ENCODE measurements around the gene OR2L5. TPM values are rescaled to one million over a fixed set of nuclear protein-coding genes. Genes with fewer than 3 reads are reported as not detected.

OR2L5 gene
- not detected for total RNA-seq

- Histone ChIP-seq H3K4me1 (no peaks in the 10 kb centered on the region), H3K27ac (no peak within 1 kb of the TSS), H3K9me3 (no peaks in the 10 kb centered on the region), H3K36me3 (no peaks in the 10 kb centered on the region), H3K4me3 (no peak within 1 kb of the TSS), H3K27me3 (no peaks in the 10 kb centered on the region)
- intact Hi-C loops (cut with DNase I), result no loop called here
- TF ChIP-seq POLR2A (IDR thresholded peaks at IDR 0.05) (no peak), CTCF (IDR thresholded peaks at IDR 0.05) (no peak), POLR2AphosphoS5 (IDR thresholded peaks at IDR 0.05; ENCODE audit: insufficient read depth in 1 of 2, low read depth in 1 of 2) (no peak)
- DNase-seq (ENCODE audit: extremely low spot score in 2 of 2), result no peak
These were observed at the start of gene OR2L5 for GRCh38 chr1:248013229-248013710. Gene OR2L5, plus strand, starts transcription at chr1:248013660. Its CDS starts 8,288 bp downstream, at chr1:248021948.

- TF ChIP-seq POLR2A (IDR thresholded peaks at IDR 0.05) (no peak), CTCF (IDR thresholded peaks at IDR 0.05) (no peak), POLR2AphosphoS5 (IDR thresholded peaks at IDR 0.05; ENCODE audit: insufficient read depth in 1 of 2, low read depth in 1 of 2) (no peak)
- Histone ChIP-seq H3K4me3 (no peak within 1 kb of the TSS), H3K27me3 (no peaks in the 10 kb centered on the region), H3K4me1 (no peaks in the 10 kb centered on the region), H3K9me3 (no peaks in the 10 kb centered on the region), H3K36me3 (no peaks in the 10 kb centered on the region), H3K27ac (no peak within 1 kb of the TSS)
- intact Hi-C loops (cut with DNase I), result no loop called here
- DNase-seq (ENCODE audit: extremely low spot score in 2 of 2), result no peak
These were observed 48.5 kb upstream of the OR2L5 start, which contains the start of gene OR2AK2 for GRCh38 chr1:247964933-247965332. Gene OR2AK2, plus strand, starts transcription at chr1:247965233. Its CDS starts 144 bp downstream, at chr1:247965377.

- intact Hi-C loops (cut with DNase I), result no loop called here
- Histone ChIP-seq H3K36me3 (no peaks in the 10 kb centered on the region), H3K27me3 (no peaks in the 10 kb centered on the region), H3K4me3 (no peak overlapping the region), H3K27ac (no peak overlapping the region), H3K9me3 (no peaks in the 10 kb centered on the region), H3K4me1 (no peaks in the 10 kb centered on the region)
- TF ChIP-seq CTCF (IDR thresholded peaks at IDR 0.05) (no peak), POLR2AphosphoS5 (IDR thresholded peaks at IDR 0.05; ENCODE audit: insufficient read depth in 1 of 2, low read depth in 1 of 2) (no peak), POLR2A (IDR thresholded peaks at IDR 0.05) (no peak)
- DNase-seq (ENCODE audit: extremely low spot score in 2 of 2), result no peak
These were observed 46.8 kb upstream of the OR2L5 start for GRCh38 chr1:247966532-247967204.

GRCh38 chr1:247992986-247993385, 20.5 kb upstream of the OR2L5 start:
- intact Hi-C loops (cut with DNase I), result no loop called here
- Histone ChIP-seq H3K4me1 (no peaks in the 10 kb centered on the region), H3K9me3 (no peaks in the 10 kb centered on the region), H3K27me3 (no peaks in the 10 kb centered on the region), H3K27ac (no peak overlapping the region), H3K4me3 (no peak overlapping the region), H3K36me3 (no peaks in the 10 kb centered on the region)
- no peak for DNase-seq (ENCODE audit: extremely low spot score in 2 of 2)
- TF ChIP-seq CTCF (IDR thresholded peaks at IDR 0.05) (no peak), POLR2A (IDR thresholded peaks at IDR 0.05) (no peak)

GRCh38 chr1:247998811-247999210, 14.6 kb upstream of the OR2L5 start:
- H3K36me3 ChIP-seq, result no peaks in the 10 kb centered on the region
- H3K27ac ChIP-seq, result no peak overlapping the region
- no peak overlapping the region for H3K4me3 ChIP-seq
- intact Hi-C loops (cut with DNase I), result no loop called here
- H3K4me1 ChIP-seq, result no peaks in the 10 kb centered on the region
- TF ChIP-seq CTCF (IDR thresholded peaks at IDR 0.05) (no peak), POLR2A (IDR thresholded peaks at IDR 0.05) (no peak), POLR2AphosphoS5 (IDR thresholded peaks at IDR 0.05; ENCODE audit: insufficient read depth in 1 of 2, low read depth in 1 of 2) (no peak)
- no peaks in the 10 kb centered on the region for H3K9me3 ChIP-seq
- DNase-seq (ENCODE audit: extremely low spot score in 2 of 2), result no peak
- H3K27me3 ChIP-seq, result no peaks in the 10 kb centered on the region
